H1 (cell line): ENCODE data around the gene RMND1. TPM values are rescaled to one million over a fixed set of nuclear protein-coding genes. Genes with fewer than 3 reads are reported as not detected.
A peak's percentile ranks its signal among the peaks of the same experiment; 100 is the strongest.

Source experiments
- E2F6 ChIP-seq: IDR thresholded peaks from 2 replicates; pipeline ENCODE4 v1.6.1; 2012; ENCODE audit warnings: inconsistent platforms
- KDM4A ChIP-seq: IDR thresholded peaks from one replicate; pipeline ENCODE4 v1.7.1; 2012; ENCODE audit warnings: low read depth, mild to moderate bottlenecking, moderate library complexity, low read length, inconsistent platforms; ENCODE audit not compliant: severe bottlenecking
- SIRT6 ChIP-seq: IDR thresholded peaks from one replicate; pipeline ENCODE4 v1.7.1; 2012; ENCODE audit warnings: low read length, inconsistent platforms
- TCF12 ChIP-seq: IDR thresholded peaks from 2 replicates; pipeline ENCODE4 v1.6.1; 2011; ENCODE audit warnings: low read depth, mild to moderate bottlenecking, low read length
- polyA plus RNA-seq, 7 experiments: library from polyadenylated mRNA; depleted of rRNA in 3 of 7; stranded (reverse) in 5 of 7; unstranded in 2 of 7; fragments of >200 nt in 5 of 7; fragments of 200-250 nt in 2 of 7; gene quantifications; 1 replicate in 5 of 7; 2 replicates in 1 of 7; 4 replicates in 1 of 7; pipeline versions ENCODE4 v1.2.1 to v1.2.3, GENCODE V29; 2011 to 2013; ENCODE audit warnings: missing spikeins in 2 of 7, mixed read lengths in 2 of 7
- total RNA-seq: library from RNA; stranded (reverse); fragmentation: NEBNext Ultra II Directional; extraction: Animal tissue kit (Norgen Biotek cat#: 25700); gene quantifications from 2 replicates; pipeline ENCODE4 v1.2.1, GENCODE V29; 2021

The RMND1 gene
- total and polyA plus RNA-seq, 2 of the 8 experiments (the other 6 are each of a cell fraction or from before 2014, with no cell fraction given): 7.3 to 21.9 TPM

DNA sequence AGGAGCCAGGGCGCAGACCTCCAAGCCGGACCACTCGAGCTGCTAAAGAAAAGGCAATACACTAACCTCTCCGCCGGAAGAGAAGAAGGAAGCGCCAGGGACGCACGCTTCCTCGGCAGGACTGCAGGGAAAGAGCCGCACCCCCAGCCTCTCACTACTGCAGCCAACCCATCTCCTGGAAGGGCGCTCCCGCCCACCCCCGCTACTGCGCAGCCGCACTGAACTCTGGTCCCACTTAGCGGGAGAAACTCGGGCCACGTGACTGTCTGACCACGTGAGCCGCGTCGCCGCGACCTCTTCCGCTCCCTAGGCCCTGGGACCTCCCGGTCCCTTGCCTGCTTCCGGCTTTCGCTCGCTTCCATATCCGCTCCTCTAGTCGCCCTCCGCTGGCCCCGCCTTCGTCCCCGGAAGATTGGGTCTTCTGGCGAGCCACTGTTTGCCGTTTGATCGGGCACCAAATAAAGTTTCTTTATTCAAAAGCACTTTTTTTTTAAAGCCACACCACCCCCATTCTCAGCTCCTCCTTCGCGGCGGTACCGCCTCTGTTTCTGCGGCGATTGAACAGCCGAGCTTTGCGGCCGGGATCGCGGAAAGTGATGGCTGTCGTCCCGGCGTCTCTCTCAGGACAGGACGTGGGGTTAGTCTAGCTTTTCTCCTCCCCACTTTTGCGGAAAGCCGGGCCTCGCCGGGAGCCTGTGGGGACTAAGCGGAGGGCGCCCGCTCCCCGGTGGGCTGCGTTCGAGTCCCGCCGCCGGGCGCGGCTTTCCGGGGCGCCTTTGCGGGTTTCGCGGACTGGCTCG lies at the start of gene RMND1 (continued):
- TF ChIP-seq TCF12 (peak; percentile 40; the same call in 1 of the 2 replicates), SIRT6 (no peak), E2F6 (peak; percentile 98), KDM4A (peak; percentile 40)
- TF ChIP-seq, all 59 proteins: peak for 35
